GDM1 (cell line): Measurements from ENCODE around the gene PGAP1.

Source experiments
- DNase-seq: peaks from one replicate; lab custom pipeline; 2025; lab: John Stamatoyannopoulos, UW

The PGAP1 gene

GRCh38 chr2:196891136-196891535 is 35.4 kb downstream of the PGAP1 start:
- no peak for DNase-seq

GRCh38 chr2:196887431-196887830 is 39.1 kb downstream of the PGAP1 start:
- no peak for DNase-seq

GRCh38 chr2:196884368-196884767 is 42.1 kb downstream of the PGAP1 start:
- DNase-seq = no peak

GRCh38 chr2:196876364-196876763 is 50.1 kb downstream of the PGAP1 start:
- no peak for DNase-seq

- no peak for DNase-seq
These were observed 51.1 kb downstream of the PGAP1 start for GRCh38 chr2:196875414-196875813.

- no peak for DNase-seq
These were observed 53.0 kb downstream of the PGAP1 start for GRCh38 chr2:196873511-196873910.

GRCh38 chr2:196854629-196855028 is 71.9 kb downstream of the PGAP1 start:
- DNase-seq = no peak

GRCh38 chr2:196853301-196854087 is 73.0 kb downstream of the PGAP1 start:
- DNase-seq = no peak

- no peak for DNase-seq
These were observed 75.4 kb downstream of the PGAP1 start for GRCh38 chr2:196851088-196851487.

GRCh38 chr2:196849895-196850294 is 76.6 kb downstream of the PGAP1 start:
- no peak for DNase-seq

GRCh38 chr2:196846295-196846694 is 80.2 kb downstream of the PGAP1 start:
- no peak for DNase-seq

- DNase-seq = no peak
These were observed 81.1 kb downstream of the PGAP1 start for GRCh38 chr2:196845371-196845770.

- no peak for DNase-seq
These were observed 86.3 kb downstream of the PGAP1 start for GRCh38 chr2:196840171-196840570.

GRCh38 chr2:196839574-196839973 is 86.9 kb downstream of the PGAP1 start:
- DNase-seq = no peak

- DNase-seq = no peak
These were observed 90.1 kb downstream of the PGAP1 start for GRCh38 chr2:196836440-196836839.

- no peak for DNase-seq
These were observed 95.8 kb downstream of the PGAP1 start for GRCh38 chr2:196830701-196831100.

GRCh38 chr2:196827356-196827755 is 99.2 kb downstream of the PGAP1 start:
- DNase-seq = no peak

GRCh38 chr2:196823750-196824522 is 102.6 kb downstream of the PGAP1 start:
- no peak for DNase-seq

- no peak for DNase-seq
These were observed 105.3 kb downstream of the PGAP1 start for GRCh38 chr2:196821195-196821594.

- DNase-seq = no peak
These were observed 117.2 kb downstream of the PGAP1 start, which contains the start of gene C2orf66 for GRCh38 chr2:196809260-196809659. Gene C2orf66 (minus strand): TSS chr2:196809355. CDS start chr2:196809336, 19 bp downstream.

GRCh38 chr2:196808083-196808665 is 118.3 kb downstream of the PGAP1 start:
- no peak for DNase-seq

- DNase-seq = no peak
These were observed 122.1 kb downstream of the PGAP1 start for GRCh38 chr2:196804381-196804780.

- DNase-seq = no peak
These were observed 124.1 kb downstream of the PGAP1 start for GRCh38 chr2:196802401-196802800.
